CD4-positive, alpha-beta T cell treated with Interleukin-15 for 1 hour (primary cell): Measurements from ENCODE around the gene KDM8.

Source experiments
- DNase-seq: peaks from one replicate; pipeline ENCODE4 v3.0.0-alpha.2; 2020

KDM8 gene

GRCh38 chr16:27203507-27204311, at the start of gene KDM8:
TSS of gene KDM8 (plus strand) at chr16:27203526. CDS start at chr16:27210124, 6,598 bp downstream.
- DNase-seq = peak; percentile 100

GRCh38 chr16:27154705-27155521, 48.4 kb upstream of the KDM8 start:
- peak; percentile 48 for DNase-seq

- no peak for DNase-seq
Measured at GRCh38 chr16:27156579-27156978, 46.7 kb upstream of the KDM8 start.

- DNase-seq = no peak
Measured at GRCh38 chr16:27161398-27161797, 41.9 kb upstream of the KDM8 start.

- no peak for DNase-seq
Measured at GRCh38 chr16:27164352-27164751, 39.0 kb upstream of the KDM8 start.

GRCh38 chr16:27165576-27165975, 37.8 kb upstream of the KDM8 start:
- DNase-seq = no peak

GRCh38 chr16:27168790-27169189, 34.5 kb upstream of the KDM8 start:
- DNase-seq = no peak

GRCh38 chr16:27169511-27170071, 33.7 kb upstream of the KDM8 start:
- peak; percentile 83 for DNase-seq

GRCh38 chr16:27171584-27171983, 31.7 kb upstream of the KDM8 start:
- DNase-seq = no peak

- DNase-seq = peak; percentile 58
Measured at GRCh38 chr16:27174007-27174406, 29.3 kb upstream of the KDM8 start.

- DNase-seq = no peak
Measured at GRCh38 chr16:27174798-27175197, 28.5 kb upstream of the KDM8 start.

GRCh38 chr16:27175888-27176287, 27.4 kb upstream of the KDM8 start:
- DNase-seq = no peak

GRCh38 chr16:27177031-27177774, 26.1 kb upstream of the KDM8 start:
- DNase-seq = no peak

- DNase-seq = peak; percentile 84
Measured at GRCh38 chr16:27179500-27180072, 23.7 kb upstream of the KDM8 start.

- DNase-seq = no peak
Measured at GRCh38 chr16:27181019-27181790, 22.1 kb upstream of the KDM8 start.

GRCh38 chr16:27182906-27183405, 20.4 kb upstream of the KDM8 start:
- DNase-seq = no peak

- DNase-seq = no peak
Measured at GRCh38 chr16:27185776-27186130, 17.6 kb upstream of the KDM8 start.

- DNase-seq = no peak
Measured at GRCh38 chr16:27188633-27189032, 14.7 kb upstream of the KDM8 start.

- no peak for DNase-seq
Measured at GRCh38 chr16:27189335-27189972, 13.9 kb upstream of the KDM8 start.

GRCh38 chr16:27190316-27190871, 12.9 kb upstream of the KDM8 start:
- no peak for DNase-seq
